Upper lobe of right lung (tissue), 1 donor: ENCODE data around the gene ELAPOR1. TPM values are rescaled to one million over a fixed set of nuclear protein-coding genes. Genes with fewer than 3 reads are reported as not detected.
A peak's percentile ranks its signal among the peaks of the same experiment; 100 is the strongest.

Source experiments
- ATAC-seq: fragments of 200-7000 bp; cut with Tn5 transposase; one replicate; pipeline ENCODE4 v1.9.1; 2020; ENCODE audit warnings: mild to moderate bottlenecking, moderate library complexity
- DNase-seq: peaks from one replicate; pipeline ENCODE4 v3.0.0-alpha.2; 2020
- H3K27ac ChIP-seq: fragments of 200-600 bp; one replicate; pipeline ENCODE4 v1.8.0; 2022
- H3K27me3 ChIP-seq: fragments of 200-600 bp; one replicate; pipeline ENCODE4 v1.8.0; 2022; ENCODE audit warnings: mild to moderate bottlenecking
- H3K36me3 ChIP-seq: fragments of 200-600 bp; one replicate; pipeline ENCODE4 v1.8.0; 2022
- H3K4me1 ChIP-seq: fragments of 200-600 bp; one replicate; pipeline ENCODE4 v1.8.0; 2022
- H3K4me3 ChIP-seq: fragments of 200-600 bp; one replicate; pipeline ENCODE4 v1.8.0; 2022; ENCODE audit warnings: mild to moderate bottlenecking
- H3K9me3 ChIP-seq: fragments of 200-600 bp; one replicate; pipeline ENCODE4 v1.8.0; 2022
- CTCF ChIP-seq: fragments of 200-600 bp; IDR thresholded peaks from one replicate; pipeline ENCODE4 v1.8.0; 2022; ENCODE audit warnings: antibody characterized with exemption
- intact Hi-C: fragments of 100-400 bp; cut with DNase I; formaldehyde crosslinking; loops from one replicate; pipeline ENCODE4 v1.11.0; 2022
- total RNA-seq: library from RNA; stranded (reverse); fragmentation: NEBNext Ultra II Directional; extraction: Animal tissue kit (Norgen Biotek cat#: 25700); gene quantifications from one replicate; pipeline ENCODE4 v1.2.1, GENCODE V29; 2021
- donor health status: DM: no; HTN: yes; CAD: no; lungs with severe emphysema.

The ELAPOR1 gene
- total RNA-seq, 1 donor from 2014 or later: 5.6 TPM

GRCh38 chr1:109078317-109078716, 35.6 kb upstream of the ELAPOR1 start:
- Histone ChIP-seq H3K9me3 (no peaks in the 10 kb centered on the region), H3K4me1 (peaks cover 8% of the 10 kb centered on the region), H3K27me3 (no peaks in the 10 kb centered on the region), H3K27ac (no peak overlapping the region), H3K36me3 (no peaks in the 10 kb centered on the region), H3K4me3 (no peak overlapping the region)
- TF ChIP-seq CTCF: no peak
- intact Hi-C loops: no loop called here
- DNase-seq (no peak), ATAC-seq (no peak)

- Histone ChIP-seq H3K9me3 (no peaks in the 10 kb centered on the region), H3K4me1 (peaks cover 8% of the 10 kb centered on the region), H3K36me3 (no peaks in the 10 kb centered on the region), H3K27ac (peak overlapping the region; percentile 42), H3K4me3 (no peak overlapping the region), H3K27me3 (no peaks in the 10 kb centered on the region)
- TF ChIP-seq CTCF: no peak
- no peak for ATAC-seq
- intact Hi-C loops: no loop called here
- no peak for DNase-seq
Observed at GRCh38 chr1:109079240-109079622, 34.7 kb upstream of the ELAPOR1 start.

GRCh38 chr1:109080441-109081082, 33.4 kb upstream of the ELAPOR1 start:
- no peak for DNase-seq
- H3K27me3 ChIP-seq: no peaks in the 10 kb centered on the region
- no peak overlapping the region for H3K4me3 ChIP-seq
- peak overlapping the region; percentile 42 for H3K27ac ChIP-seq
- intact Hi-C loops: no loop called here
- H3K9me3 ChIP-seq: no peaks in the 10 kb centered on the region
- no peak for ATAC-seq
- H3K36me3 ChIP-seq: no peaks in the 10 kb centered on the region
- no peak for TF ChIP-seq CTCF
- H3K4me1 ChIP-seq: no peaks in the 10 kb centered on the region

GRCh38 chr1:109083501-109083900, 30.4 kb upstream of the ELAPOR1 start:
- ATAC-seq (no peak), DNase-seq (no peak)
- no peaks in the 10 kb centered on the region for H3K4me1 ChIP-seq
- no peaks in the 10 kb centered on the region for H3K27me3 ChIP-seq
- H3K4me3 ChIP-seq: no peak overlapping the region
- H3K36me3 ChIP-seq: no peaks in the 10 kb centered on the region
- intact Hi-C loops: no loop called here
- no peak overlapping the region for H3K27ac ChIP-seq
- no peaks in the 10 kb centered on the region for H3K9me3 ChIP-seq
- no peak for TF ChIP-seq CTCF

- DNase-seq (no peak), ATAC-seq (no peak)
- no peak for TF ChIP-seq CTCF
- Histone ChIP-seq H3K9me3 (no peaks in the 10 kb centered on the region), H3K27ac (no peak overlapping the region), H3K4me3 (no peak overlapping the region), H3K4me1 (no peaks in the 10 kb centered on the region), H3K36me3 (no peaks in the 10 kb centered on the region), H3K27me3 (no peaks in the 10 kb centered on the region)
- intact Hi-C loops: no loop called here
Observed at GRCh38 chr1:109083923-109084322, 30.0 kb upstream of the ELAPOR1 start.
